SK-N-SH treated with all-trans-retinoic acid at 6 μM for 48 hours (cell line): ENCODE results near the gene FIBIN.
"Not testable (repeated sequence)": the region's sequence is repeated elsewhere in the genome, so short reads cannot be mapped to it uniquely, and the experiment has no call there.

ENCODE experiments used
- ATAC-seq: fragments of 200-7000 bp; cut with Tn5 transposase; 3 replicates; pipeline ENCODE4 v1.9.1; 2020; ENCODE audit warnings: mild to moderate bottlenecking, moderate library complexity
- ARNTL ChIP-seq: fragments of 450-650 bp; formaldehyde crosslinking; IDR thresholded peaks from 2 replicates; pipeline ENCODE4 v1.5.0; 2020; ENCODE audit warnings: low read depth, mild to moderate bottlenecking, moderate library complexity, borderline replicate concordance
- BACH2 ChIP-seq: fragments of 250-450 bp; sonication (Bioruptor Pico); IDR thresholded peaks from 2 replicates; pipeline ENCODE4 v1.9.0; 2021; ENCODE audit warnings: mild to moderate bottlenecking, borderline replicate concordance
- CREB5 ChIP-seq: fragments of 250-450 bp; sonication (Bioruptor Pico); IDR thresholded peaks from 2 replicates; pipeline ENCODE4 v1.5.1; 2020; ENCODE audit warnings: low read depth, mild to moderate bottlenecking, moderate library complexity
- CSDC2 ChIP-seq: fragments of 250-450 bp; sonication (Bioruptor Pico); IDR thresholded peaks from 2 replicates; pipeline ENCODE4 v1.5.0; 2020; ENCODE audit warnings: mild to moderate bottlenecking, moderate library complexity
- ESRRG ChIP-seq: fragments of 250-450 bp; sonication (Bioruptor Pico); IDR thresholded peaks from 2 replicates; pipeline ENCODE4 v1.6.1; 2021; ENCODE audit warnings: mild to moderate bottlenecking
- GLIS3 ChIP-seq: fragments of 250-450 bp; sonication (Bioruptor Pico); IDR thresholded peaks from 2 replicates; pipeline ENCODE4 v1.5.0; 2020; ENCODE audit warnings: mild to moderate bottlenecking, moderate library complexity
- ISL1 ChIP-seq: fragments of 250-450 bp; sonication (Bioruptor Pico); IDR thresholded peaks from 2 replicates; pipeline ENCODE4 v2.1.2; 2022; ENCODE audit warnings: mild to moderate bottlenecking, moderate library complexity
- OSR1 ChIP-seq: fragments of 250-450 bp; sonication (Bioruptor Pico); IDR thresholded peaks from 2 replicates; pipeline ENCODE4 v1.8.0; 2022; ENCODE audit warnings: moderate library complexity, mild to moderate bottlenecking, inconsistent platforms
- POU6F1 ChIP-seq: fragments of 250-450 bp; sonication (Bioruptor Pico); IDR thresholded peaks from 2 replicates; pipeline ENCODE4 v1.8.0; 2021; ENCODE audit warnings: low read depth, mild to moderate bottlenecking, moderate library complexity, borderline replicate concordance
- PPARA ChIP-seq: fragments of 250-450 bp; sonication (Bioruptor Pico); IDR thresholded peaks from 2 replicates; pipeline ENCODE4 v1.5.0; 2020; ENCODE audit warnings: mild to moderate bottlenecking, borderline replicate concordance
- RARB ChIP-seq: fragments of 250-450 bp; sonication (Bioruptor Pico); IDR thresholded peaks from 2 replicates; pipeline ENCODE4 v1.8.0; 2021; ENCODE audit warnings: mild to moderate bottlenecking, moderate library complexity
- SNAI2 ChIP-seq: fragments of 250-450 bp; sonication (Bioruptor Pico); IDR thresholded peaks from 2 replicates; pipeline ENCODE4 v1.5.0; 2020; ENCODE audit warnings: mild to moderate bottlenecking, moderate library complexity
- TCF4 ChIP-seq: fragments of 250-450 bp; sonication (Bioruptor Pico); IDR thresholded peaks from 2 replicates; pipeline ENCODE4 v1.8.0; 2021; ENCODE audit warnings: mild to moderate bottlenecking, moderate library complexity, borderline replicate concordance
- ZC3H10 ChIP-seq: fragments of 250-450 bp; sonication (Bioruptor Pico); IDR thresholded peaks from 2 replicates; pipeline ENCODE4 v1.5.1; 2021; ENCODE audit warnings: mild to moderate bottlenecking, moderate library complexity
- ZFP3 ChIP-seq: fragments of 250-450 bp; sonication (Bioruptor Pico); IDR thresholded peaks from 2 replicates; pipeline ENCODE4 v1.5.0; 2020; ENCODE audit warnings: mild to moderate bottlenecking, moderate library complexity
- ZFP30 ChIP-seq: fragments of 450-650 bp; formaldehyde crosslinking; IDR thresholded peaks from 2 replicates; pipeline ENCODE4 v1.5.0; 2022; ENCODE audit warnings: mild to moderate bottlenecking, moderate library complexity
- ZNF565 ChIP-seq: fragments of 450-650 bp; formaldehyde crosslinking; conservative IDR thresholded peaks from 2 replicates; pipeline ENCODE4 v1.5.0; 2020; ENCODE audit warnings: low read depth, mild to moderate bottlenecking, moderate library complexity
- ZNF70 ChIP-seq: fragments of 450-650 bp; formaldehyde crosslinking; IDR thresholded peaks from 2 replicates; pipeline ENCODE4 v1.5.0; 2020; ENCODE audit warnings: mild to moderate bottlenecking, moderate library complexity
- ZNF8 ChIP-seq: fragments of 450-650 bp; formaldehyde crosslinking; IDR thresholded peaks from 2 replicates; pipeline ENCODE4 v1.5.0; 2020; ENCODE audit warnings: mild to moderate bottlenecking, moderate library complexity
- TF ChIP-seq, protein P1 (sequence below): fragments of 250-450 bp; sonication (Bioruptor Pico); IDR thresholded peaks from 2 replicates; pipeline ENCODE4 v1.5.0; 2020; ENCODE audit warnings: mild to moderate bottlenecking, moderate library complexity
- TF ChIP-seq, protein P2 (sequence below): fragments of 250-450 bp; sonication (Bioruptor Pico); IDR thresholded peaks from 2 replicates; pipeline ENCODE4 v1.8.0; 2020; ENCODE audit warnings: mild to moderate bottlenecking, moderate library complexity, borderline replicate concordance
- TF ChIP-seq, protein P3 (sequence below): fragments of 250-450 bp; sonication (Bioruptor Pico); IDR thresholded peaks from 2 replicates; pipeline ENCODE4 v1.5.1; 2021; ENCODE audit warnings: mild to moderate bottlenecking, moderate library complexity

FIBIN gene

DNA sequence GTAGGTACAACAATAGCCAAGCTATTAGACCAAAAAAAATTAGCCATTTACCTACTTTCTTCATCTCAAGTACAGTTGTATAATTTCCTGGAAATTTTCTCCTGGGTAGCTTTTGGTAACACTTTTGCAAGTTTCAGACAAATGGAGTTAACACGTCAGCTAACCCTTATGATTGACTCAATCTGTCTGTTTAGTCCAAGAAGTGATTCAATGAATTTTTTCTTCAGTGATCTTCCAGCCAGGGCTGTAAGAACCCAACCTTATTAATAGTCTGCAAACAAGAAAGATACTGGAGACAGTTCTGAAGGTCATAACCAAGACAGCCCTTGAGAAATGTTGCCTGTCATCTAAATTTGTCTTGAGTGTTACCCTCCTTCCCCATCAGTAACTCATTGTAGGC lies 30.1 kb upstream of the FIBIN start:
- no peak for ATAC-seq
- TF ChIP-seq ZNF8 (CRISPR knock-in tag) (no peak), ZFP30 (no peak), TCF4 (CRISPR knock-in tag) (no peak), SNAI2 (CRISPR knock-in tag) (no peak), ZC3H10 (CRISPR knock-in tag) (no peak), CREB5 (CRISPR knock-in tag) (no peak), ZNF70 (no peak), ZNF565 (CRISPR knock-in tag) (no peak), BACH2 (CRISPR knock-in tag) (no peak)
- TF ChIP-seq, protein P1, sequence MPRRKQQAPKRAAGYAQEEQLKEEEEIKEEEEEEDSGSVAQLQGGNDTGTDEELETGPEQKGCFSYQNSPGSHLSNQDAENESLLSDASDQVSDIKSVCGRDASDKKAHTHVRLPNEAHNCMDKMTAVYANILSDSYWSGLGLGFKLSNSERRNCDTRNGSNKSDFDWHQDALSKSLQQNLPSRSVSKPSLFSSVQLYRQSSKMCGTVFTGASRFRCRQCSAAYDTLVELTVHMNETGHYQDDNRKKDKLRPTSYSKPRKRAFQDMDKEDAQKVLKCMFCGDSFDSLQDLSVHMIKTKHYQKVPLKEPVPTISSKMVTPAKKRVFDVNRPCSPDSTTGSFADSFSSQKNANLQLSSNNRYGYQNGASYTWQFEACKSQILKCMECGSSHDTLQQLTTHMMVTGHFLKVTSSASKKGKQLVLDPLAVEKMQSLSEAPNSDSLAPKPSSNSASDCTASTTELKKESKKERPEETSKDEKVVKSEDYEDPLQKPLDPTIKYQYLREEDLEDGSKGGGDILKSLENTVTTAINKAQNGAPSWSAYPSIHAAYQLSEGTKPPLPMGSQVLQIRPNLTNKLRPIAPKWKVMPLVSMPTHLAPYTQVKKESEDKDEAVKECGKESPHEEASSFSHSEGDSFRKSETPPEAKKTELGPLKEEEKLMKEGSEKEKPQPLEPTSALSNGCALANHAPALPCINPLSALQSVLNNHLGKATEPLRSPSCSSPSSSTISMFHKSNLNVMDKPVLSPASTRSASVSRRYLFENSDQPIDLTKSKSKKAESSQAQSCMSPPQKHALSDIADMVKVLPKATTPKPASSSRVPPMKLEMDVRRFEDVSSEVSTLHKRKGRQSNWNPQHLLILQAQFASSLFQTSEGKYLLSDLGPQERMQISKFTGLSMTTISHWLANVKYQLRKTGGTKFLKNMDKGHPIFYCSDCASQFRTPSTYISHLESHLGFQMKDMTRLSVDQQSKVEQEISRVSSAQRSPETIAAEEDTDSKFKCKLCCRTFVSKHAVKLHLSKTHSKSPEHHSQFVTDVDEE (CRISPR knock-in tag): no peak
- TF ChIP-seq, protein P2, sequence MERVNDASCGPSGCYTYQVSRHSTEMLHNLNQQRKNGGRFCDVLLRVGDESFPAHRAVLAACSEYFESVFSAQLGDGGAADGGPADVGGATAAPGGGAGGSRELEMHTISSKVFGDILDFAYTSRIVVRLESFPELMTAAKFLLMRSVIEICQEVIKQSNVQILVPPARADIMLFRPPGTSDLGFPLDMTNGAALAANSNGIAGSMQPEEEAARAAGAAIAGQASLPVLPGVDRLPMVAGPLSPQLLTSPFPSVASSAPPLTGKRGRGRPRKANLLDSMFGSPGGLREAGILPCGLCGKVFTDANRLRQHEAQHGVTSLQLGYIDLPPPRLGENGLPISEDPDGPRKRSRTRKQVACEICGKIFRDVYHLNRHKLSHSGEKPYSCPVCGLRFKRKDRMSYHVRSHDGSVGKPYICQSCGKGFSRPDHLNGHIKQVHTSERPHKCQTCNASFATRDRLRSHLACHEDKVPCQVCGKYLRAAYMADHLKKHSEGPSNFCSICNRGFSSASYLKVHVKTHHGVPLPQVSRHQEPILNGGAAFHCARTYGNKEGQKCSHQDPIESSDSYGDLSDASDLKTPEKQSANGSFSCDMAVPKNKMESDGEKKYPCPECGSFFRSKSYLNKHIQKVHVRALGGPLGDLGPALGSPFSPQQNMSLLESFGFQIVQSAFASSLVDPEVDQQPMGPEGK (CRISPR knock-in tag): no peak

GRCh38 chr11:26964339-26964738 lies 29.6 kb upstream of the FIBIN start:
- ATAC-seq: no peak
- TF ChIP-seq OSR1 (CRISPR knock-in tag) (no peak), ESRRG (no peak), RARB (CRISPR knock-in tag) (no peak), CSDC2 (no peak), ZNF8 (CRISPR knock-in tag) (no peak), ZFP3 (CRISPR knock-in tag) (no peak), BACH2 (CRISPR knock-in tag) (no peak), GLIS3 (CRISPR knock-in tag) (no peak), ISL1 (CRISPR knock-in tag) (no peak), ARNTL (CRISPR knock-in tag) (no peak), CREB5 (CRISPR knock-in tag) (no peak), ZC3H10 (CRISPR knock-in tag) (no peak), ZFP30 (no peak), ZNF70 (no peak), PPARA (CRISPR knock-in tag) (no peak), TCF4 (CRISPR knock-in tag) (no peak), POU6F1 (CRISPR knock-in tag) (no peak), SNAI2 (CRISPR knock-in tag) (no peak)
- TF ChIP-seq, protein P1 (CRISPR knock-in tag): no peak
- TF ChIP-seq, protein P3, sequence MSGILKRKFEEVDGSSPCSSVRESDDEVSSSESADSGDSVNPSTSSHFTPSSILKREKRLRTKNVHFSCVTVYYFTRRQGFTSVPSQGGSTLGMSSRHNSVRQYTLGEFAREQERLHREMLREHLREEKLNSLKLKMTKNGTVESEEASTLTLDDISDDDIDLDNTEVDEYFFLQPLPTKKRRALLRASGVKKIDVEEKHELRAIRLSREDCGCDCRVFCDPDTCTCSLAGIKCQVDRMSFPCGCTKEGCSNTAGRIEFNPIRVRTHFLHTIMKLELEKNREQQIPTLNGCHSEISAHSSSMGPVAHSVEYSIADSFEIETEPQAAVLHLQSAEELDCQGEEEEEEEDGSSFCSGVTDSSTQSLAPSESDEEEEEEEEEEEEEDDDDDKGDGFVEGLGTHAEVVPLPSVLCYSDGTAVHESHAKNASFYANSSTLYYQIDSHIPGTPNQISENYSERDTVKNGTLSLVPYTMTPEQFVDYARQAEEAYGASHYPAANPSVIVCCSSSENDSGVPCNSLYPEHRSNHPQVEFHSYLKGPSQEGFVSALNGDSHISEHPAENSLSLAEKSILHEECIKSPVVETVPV (CRISPR knock-in tag): no peak

DNA sequence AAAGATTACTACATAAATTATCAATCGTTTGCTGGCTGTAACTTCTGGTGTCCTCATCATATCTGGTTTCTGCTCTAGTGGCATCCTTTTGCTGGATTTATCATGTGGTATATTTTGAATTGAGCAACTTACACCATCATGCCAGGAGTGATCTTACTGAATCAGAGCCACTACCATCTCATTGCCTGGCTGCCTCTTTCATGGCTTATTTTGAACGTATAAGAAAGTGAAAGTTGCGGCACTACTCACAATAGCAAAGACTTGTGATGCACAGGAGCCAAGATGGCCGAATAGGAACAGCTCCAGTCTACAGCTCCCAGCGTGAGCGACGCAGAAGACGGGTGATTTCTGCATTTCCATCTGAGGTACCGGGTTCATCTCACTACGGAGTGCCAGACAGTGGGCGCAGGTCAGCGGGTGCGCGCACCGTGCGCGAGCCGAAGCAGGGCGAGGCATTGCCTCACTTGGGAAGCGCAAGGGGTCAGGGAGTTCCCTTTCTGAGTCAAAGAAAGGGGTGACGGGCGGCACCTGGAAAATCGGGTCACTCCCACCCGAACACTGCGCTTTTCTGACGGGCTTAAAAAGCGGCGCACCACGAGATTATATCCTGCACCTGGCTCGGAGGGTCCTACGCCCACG lies 28.9 kb upstream of the FIBIN start:
- not testable (repeated sequence) for ATAC-seq
